K562 (cell line): ENCODE results near the gene HS3ST4. TPM values are rescaled to one million over a fixed set of nuclear protein-coding genes. Genes with fewer than 3 reads are reported as not detected.

ENCODE experiments used
- ELF1 ChIP-seq: fragments of 200-800 bp; sonication (Bioruptor generic); IDR thresholded peaks from 2 replicates; pipeline ENCODE4 v1.6.1; 2016; ENCODE audit warnings: missing genetic modification characterization, missing compliant biosample characterization
- FIP1L1 ChIP-seq: fragments of 200-400 bp; formaldehyde crosslinking; IDR thresholded peaks from 2 replicates; pipeline ENCODE4 v1.6.1; 2018; ENCODE audit warnings: mild to moderate bottlenecking, low read depth, low read length; ENCODE audit not compliant: poor library complexity, severe bottlenecking
- HMGN3 ChIP-seq: IDR thresholded peaks from 2 replicates; pipeline ENCODE4 v1.6.1; 2011; ENCODE audit warnings: borderline replicate concordance, low read depth, mild to moderate bottlenecking, mixed read lengths, low read length; ENCODE audit not compliant: insufficient read length; ENCODE audit errors: extremely low read depth
- MAFF ChIP-seq: IDR thresholded peaks from 2 replicates; pipeline ENCODE4 v1.6.1; 2012; ENCODE audit warnings: low read length, improper control_type of control experiment
- MIER1 ChIP-seq: fragments of 450-650 bp; IDR thresholded peaks from 2 replicates; pipeline ENCODE4 v1.6.1; 2016; ENCODE audit warnings: antibody characterized with exemption, mild to moderate bottlenecking, low read depth
- MLX ChIP-seq, 2 experiments: fragments of 450-650 bp in 1 of 2; sonication (generic) in 1 of 2; formaldehyde crosslinking; conservative IDR thresholded peaks; 2 replicates each; pipeline versions ENCODE4 v1.4.0 to v1.8.1; 2020 to 2022; ENCODE audit warnings: mild to moderate bottlenecking in 1 of 2, missing genetic modification reagents in 1 of 2
- ZBTB33 ChIP-seq: sonication (generic); formaldehyde crosslinking; IDR thresholded peaks from 2 replicates; pipeline ENCODE4 v1.8.1; 2023; ENCODE audit warnings: mild to moderate bottlenecking, missing genetic modification reagents
- ZFP91 ChIP-seq: sonication (generic); formaldehyde crosslinking; IDR thresholded peaks from 2 replicates; pipeline ENCODE4 v1.8.0; 2022; ENCODE audit warnings: mild to moderate bottlenecking, missing genetic modification reagents
- ZNF146 ChIP-seq: IDR thresholded peaks from one replicate; pipeline ENCODE4 v1.6.1; 2018; ENCODE audit warnings: missing compliant biosample characterization; ENCODE audit not compliant: unreplicated experiment
- ZNF175 ChIP-seq: fragments of 200-800 bp; sonication (Bioruptor generic); IDR thresholded peaks from 2 replicates; pipeline ENCODE4 v1.6.1; 2016; ENCODE audit warnings: low read depth, mild to moderate bottlenecking, missing genetic modification characterization, missing compliant biosample characterization
- polyA plus RNA-seq, 8 experiments: library from polyadenylated mRNA; depleted of rRNA in 4 of 8; stranded (reverse) in 5 of 8; unstranded in 3 of 8; fragments of >200 nt; fragmentation: Nextera tagmentation in 2 of 8; fragmentation: Illumina TruSeq in 1 of 8; extraction: Ambion mirVana in 2 of 8; extraction: Trizol in 1 of 8; gene quantifications; 2 replicates each; pipeline versions ENCODE4 v1.2.1 to v1.2.3, GENCODE V29; 2011 to 2014; ENCODE audit warnings: inconsistent platforms in 1 of 8, missing spikeins in 1 of 8
- total RNA-seq, 7 experiments: library from RNA; depleted of rRNA in 6 of 7; stranded (reverse); fragments of >200 nt in 6 of 7; fragmentation: Illumina TruSeq in 2 of 7; extraction: Trizol in 2 of 7; gene quantifications; 2 replicates each; pipeline versions ENCODE4 v1.2.1 to v1.2.3, GENCODE V29; 2011 to 2021; ENCODE audit warnings: low replicate concordance in 1 of 7

The HS3ST4 gene
- total and polyA plus RNA-seq, 9 of the 15 experiments (the other 6 are each of a cell fraction or from before 2014, with no cell fraction given), result not detected

GRCh38 chr16:25855818-25856217 is 164.1 kb downstream of the HS3ST4 start (continued):
- no peak for TF ChIP-seq MIER1
- TF ChIP-seq ZNF146, result no peak
- no peak for TF ChIP-seq HMGN3
- TF ChIP-seq ZNF175 (CRISPR knock-in tag), result no peak
- no peak for TF ChIP-seq MAFF
- TF ChIP-seq ZBTB33, result no peak
- TF ChIP-seq ELF1 (tag), result no peak
- no peak for TF ChIP-seq FIP1L1
- TF ChIP-seq ZFP91 (CRISPR knock-in tag), result no peak
- no peak for TF ChIP-seq MLX (CRISPR knock-in tag; conservative IDR thresholded peaks at IDR 0.05)
